Astrocyte (in vitro differentiated cells and primary cell): Measurements from ENCODE around the gene SBF1.

Experiments used
- EZH2 ChIP-seq: IDR thresholded peaks from 2 replicates; pipeline ENCODE4 v1.6.1; 2012; ENCODE audit warnings: mild to moderate bottlenecking, low read length, inconsistent platforms; ENCODE audit not compliant: insufficient read depth
- TF ChIP-seq, protein P1 (sequence below): IDR thresholded peaks from 2 replicates; pipeline ENCODE4 v1.5.1; 2011; ENCODE audit warnings: low read depth, mild to moderate bottlenecking, inconsistent platforms, low read length, moderate library complexity; ENCODE audit not compliant: insufficient read depth

GRCh38 chr22:50482107-50483074 lies 7.6 kb upstream of the SBF1 start:
- TF ChIP-seq, protein P1, sequence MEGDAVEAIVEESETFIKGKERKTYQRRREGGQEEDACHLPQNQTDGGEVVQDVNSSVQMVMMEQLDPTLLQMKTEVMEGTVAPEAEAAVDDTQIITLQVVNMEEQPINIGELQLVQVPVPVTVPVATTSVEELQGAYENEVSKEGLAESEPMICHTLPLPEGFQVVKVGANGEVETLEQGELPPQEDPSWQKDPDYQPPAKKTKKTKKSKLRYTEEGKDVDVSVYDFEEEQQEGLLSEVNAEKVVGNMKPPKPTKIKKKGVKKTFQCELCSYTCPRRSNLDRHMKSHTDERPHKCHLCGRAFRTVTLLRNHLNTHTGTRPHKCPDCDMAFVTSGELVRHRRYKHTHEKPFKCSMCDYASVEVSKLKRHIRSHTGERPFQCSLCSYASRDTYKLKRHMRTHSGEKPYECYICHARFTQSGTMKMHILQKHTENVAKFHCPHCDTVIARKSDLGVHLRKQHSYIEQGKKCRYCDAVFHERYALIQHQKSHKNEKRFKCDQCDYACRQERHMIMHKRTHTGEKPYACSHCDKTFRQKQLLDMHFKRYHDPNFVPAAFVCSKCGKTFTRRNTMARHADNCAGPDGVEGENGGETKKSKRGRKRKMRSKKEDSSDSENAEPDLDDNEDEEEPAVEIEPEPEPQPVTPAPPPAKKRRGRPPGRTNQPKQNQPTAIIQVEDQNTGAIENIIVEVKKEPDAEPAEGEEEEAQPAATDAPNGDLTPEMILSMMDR: no peak
- no peak for TF ChIP-seq EZH2
